ENCODE measurements around the gene PARS2. TPM values are rescaled to one million over a fixed set of nuclear protein-coding genes. Genes with fewer than 3 reads are reported as not detected.

The PARS2 gene
- total RNA-seq, 6 experiments from 2014 or later, result 3.3 to 4.2 (median 3.6) TPM

GRCh38 chr1:54745864-54746263 lies 18.5 kb downstream of the PARS2 start:
- 0 out of 2 replicates have a peak, but pooled peaks cover 6% of the 10 kb centered on the region for H3K36me3 Mint-ChIP-seq (ENCODE audit: low read depth)
- TF ChIP-seq CTCF (IDR thresholded peaks at IDR 0.05), result no peak
- no peak overlapping the region for H3K27ac Mint-ChIP-seq
- H3K4me3 Mint-ChIP-seq, result no peak overlapping the region
- no peaks in the 10 kb centered on the region for H3K9me3 Mint-ChIP-seq
- DNase-seq, result no peak
- H3K27me3 Mint-ChIP-seq (ENCODE audit: insufficient read depth), result peaks cover 15% of the 10 kb centered on the region
- H3K4me1 Mint-ChIP-seq (ENCODE audit: low read depth), result no peaks in the 10 kb centered on the region

- no peak for DNase-seq
- H3K9me3 Mint-ChIP-seq, result no peaks in the 10 kb centered on the region
- no peak overlapping the region for H3K27ac Mint-ChIP-seq
- TF ChIP-seq CTCF (IDR thresholded peaks at IDR 0.05), result no peak
- 0 out of 2 replicates have a peak, but pooled peaks cover 6% of the 10 kb centered on the region for H3K36me3 Mint-ChIP-seq (ENCODE audit: low read depth)
- no peaks in the 10 kb centered on the region for H3K4me1 Mint-ChIP-seq (ENCODE audit: low read depth)
- H3K4me3 Mint-ChIP-seq, result no peak overlapping the region
- H3K27me3 Mint-ChIP-seq (ENCODE audit: insufficient read depth), result peaks cover 12% of the 10 kb centered on the region
These were observed 19.0 kb downstream of the PARS2 start for GRCh38 chr1:54745274-54745673.

- Mint-ChIP-seq H3K27me3 (ENCODE audit: insufficient read depth) (peaks cover 12% of the 10 kb centered on the region), H3K36me3 (ENCODE audit: low read depth) (0 out of 2 replicates have a peak, but pooled peaks cover 6% of the 10 kb centered on the region), H3K27ac (no peak overlapping the region), H3K9me3 (no peaks in the 10 kb centered on the region), H3K4me1 (ENCODE audit: low read depth) (no peaks in the 10 kb centered on the region), H3K4me3 (no peak overlapping the region)
- no peak for TF ChIP-seq CTCF (IDR thresholded peaks at IDR 0.05)
- DNase-seq, result no peak
These were observed 19.6 kb downstream of the PARS2 start for GRCh38 chr1:54744696-54745095.

- Mint-ChIP-seq H3K4me1 (ENCODE audit: low read depth) (no peaks in the 10 kb centered on the region), H3K4me3 (no peak overlapping the region), H3K27me3 (ENCODE audit: insufficient read depth) (peaks cover 7% of the 10 kb centered on the region), H3K27ac (no peak overlapping the region), H3K9me3 (no peaks in the 10 kb centered on the region), H3K36me3 (ENCODE audit: low read depth) (0 out of 2 replicates have a peak, but pooled peaks cover 6% of the 10 kb centered on the region)
- DNase-seq, result no peak
- no peak for TF ChIP-seq CTCF (IDR thresholded peaks at IDR 0.05)
These were observed 20.7 kb downstream of the PARS2 start for GRCh38 chr1:54743416-54744226.

GRCh38 chr1:54742282-54742681 lies 22.0 kb downstream of the PARS2 start:
- TF ChIP-seq CTCF (IDR thresholded peaks at IDR 0.05), result no peak
- no peaks in the 10 kb centered on the region for H3K9me3 Mint-ChIP-seq
- peaks cover 12% of the 10 kb centered on the region for H3K36me3 Mint-ChIP-seq (ENCODE audit: low read depth)
- H3K27me3 Mint-ChIP-seq (ENCODE audit: insufficient read depth), result peaks cover 5% of the 10 kb centered on the region
- no peaks in the 10 kb centered on the region for H3K4me1 Mint-ChIP-seq (ENCODE audit: low read depth)
- H3K4me3 Mint-ChIP-seq, result no peak overlapping the region
- no peak for DNase-seq
- H3K27ac Mint-ChIP-seq, result no peak overlapping the region
